ENCODE measurements around the gene CNTROB.
A peak's percentile ranks its signal among the peaks of the same experiment; 100 is the strongest.

CNTROB gene

DNA sequence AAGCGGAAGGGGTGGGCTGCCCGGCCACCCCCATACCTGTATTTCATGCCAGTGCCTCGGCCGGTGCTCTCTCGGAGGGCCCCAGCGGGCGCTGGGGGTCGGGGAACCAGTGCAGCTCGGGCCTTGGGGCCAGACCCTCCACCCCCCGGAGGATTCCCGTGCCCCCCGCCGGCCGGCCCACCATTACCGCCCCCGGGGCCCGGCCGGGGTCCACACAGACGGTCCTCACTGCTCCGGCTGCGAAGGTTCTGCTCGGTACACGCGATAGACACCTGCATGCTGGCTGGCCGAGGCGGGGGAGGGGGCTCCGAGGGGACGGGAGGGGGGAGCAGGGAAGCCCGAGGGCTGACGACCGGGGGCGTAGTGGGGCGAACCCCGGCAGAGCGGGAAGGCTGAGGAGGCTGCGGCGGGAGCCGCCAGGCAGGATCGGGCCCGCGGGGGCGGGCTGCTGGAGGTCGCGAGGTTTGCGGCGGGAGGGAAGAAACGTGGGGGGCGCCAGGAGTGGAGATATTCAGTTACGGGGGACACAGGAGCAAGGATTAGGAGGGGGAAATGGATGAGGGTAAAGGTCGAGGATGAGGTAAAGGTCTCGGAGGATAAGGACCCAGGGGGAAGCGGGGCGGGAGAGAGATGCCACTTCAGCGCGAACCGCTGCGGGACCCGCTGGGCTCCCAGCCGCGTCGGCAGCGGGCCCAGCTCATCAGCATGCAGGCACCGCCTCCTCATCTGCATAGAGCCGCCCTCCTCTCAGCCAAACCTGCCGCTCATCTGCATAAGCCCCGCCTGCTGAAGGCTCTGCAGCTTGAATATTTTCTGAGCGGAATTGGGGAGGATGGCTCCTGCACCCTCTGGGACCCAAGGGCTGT is 2.6 kb upstream of the CNTROB start, which contains the start of gene KCNAB3:
Gene KCNAB3, minus strand, starts transcription at position 699 of the 866 bp plus-strand sequence. Its CDS starts 421 bp downstream, at position 278.
- peak; percentile 86 for DNase-seq (ENCODE audit: low spot score)
- TF ChIP-seq, protein P1, sequence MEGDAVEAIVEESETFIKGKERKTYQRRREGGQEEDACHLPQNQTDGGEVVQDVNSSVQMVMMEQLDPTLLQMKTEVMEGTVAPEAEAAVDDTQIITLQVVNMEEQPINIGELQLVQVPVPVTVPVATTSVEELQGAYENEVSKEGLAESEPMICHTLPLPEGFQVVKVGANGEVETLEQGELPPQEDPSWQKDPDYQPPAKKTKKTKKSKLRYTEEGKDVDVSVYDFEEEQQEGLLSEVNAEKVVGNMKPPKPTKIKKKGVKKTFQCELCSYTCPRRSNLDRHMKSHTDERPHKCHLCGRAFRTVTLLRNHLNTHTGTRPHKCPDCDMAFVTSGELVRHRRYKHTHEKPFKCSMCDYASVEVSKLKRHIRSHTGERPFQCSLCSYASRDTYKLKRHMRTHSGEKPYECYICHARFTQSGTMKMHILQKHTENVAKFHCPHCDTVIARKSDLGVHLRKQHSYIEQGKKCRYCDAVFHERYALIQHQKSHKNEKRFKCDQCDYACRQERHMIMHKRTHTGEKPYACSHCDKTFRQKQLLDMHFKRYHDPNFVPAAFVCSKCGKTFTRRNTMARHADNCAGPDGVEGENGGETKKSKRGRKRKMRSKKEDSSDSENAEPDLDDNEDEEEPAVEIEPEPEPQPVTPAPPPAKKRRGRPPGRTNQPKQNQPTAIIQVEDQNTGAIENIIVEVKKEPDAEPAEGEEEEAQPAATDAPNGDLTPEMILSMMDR (conservative IDR thresholded peaks at IDR 0.05; ENCODE audit: low read depth), result no peak
- ChIA-PET POLR2A (ENCODE audit: low non-redundant PET) (interaction anchor here (0.6 kb wide), 1 partner anchor 14 kb away, joined by 5 read pairs; the partner anchor contains the start of gene RNF227), CTCF (interaction anchor here (0.7 kb wide), 2 partner anchors 60 to 112 kb away, joined by 3 read pairs; no protein-coding TSS in a partner anchor)
- peak within 1 kb of the TSS; percentile 80 for H3K27ac ChIP-seq

- ChIA-PET POLR2A (ENCODE audit: low non-redundant PET) (interaction anchor here (1.0 kb wide), 2 partner anchors 11 to 16 kb away, joined by 3 read pairs; no protein-coding TSS in a partner anchor), CTCF (interaction anchor here (0.7 to 1.6 kb wide), 4 partner anchors 14 to 716 kb away, joined by 3 to 5 read pairs (median 4); no protein-coding TSS in a partner anchor)
- DNase-seq (ENCODE audit: low spot score), result no peak
- H3K27ac ChIP-seq, result peak overlapping the region; percentile 80
- TF ChIP-seq, protein P1 (conservative IDR thresholded peaks at IDR 0.05; ENCODE audit: low read depth), result no peak
These were observed 970 bp upstream of the CNTROB start for GRCh38 chr17:7930841-7931631.

- CTCF ChIA-PET, result interaction anchor here (0.6 to 2.3 kb wide), 9 partner anchors 12 to 227 kb away, joined by 3 to 22 read pairs (median 4); partner anchors contain the start of genes EFNB3 and RNF227
- POLR2A ChIA-PET (ENCODE audit: low non-redundant PET), result interaction anchor here (0.5 to 1.5 kb wide), 5 partner anchors 12 to 72 kb away, joined by 3 to 4 read pairs (median 3); no protein-coding TSS in a partner anchor
- peak overlapping the region; percentile 80 for H3K27ac ChIP-seq
- TF ChIP-seq, protein P1 (conservative IDR thresholded peaks at IDR 0.05; ENCODE audit: low read depth), result no peak
- peak; percentile 44 for DNase-seq (ENCODE audit: low spot score)
These were observed 481 bp downstream of the CNTROB start for GRCh38 chr17:7932483-7932891.

DNA sequence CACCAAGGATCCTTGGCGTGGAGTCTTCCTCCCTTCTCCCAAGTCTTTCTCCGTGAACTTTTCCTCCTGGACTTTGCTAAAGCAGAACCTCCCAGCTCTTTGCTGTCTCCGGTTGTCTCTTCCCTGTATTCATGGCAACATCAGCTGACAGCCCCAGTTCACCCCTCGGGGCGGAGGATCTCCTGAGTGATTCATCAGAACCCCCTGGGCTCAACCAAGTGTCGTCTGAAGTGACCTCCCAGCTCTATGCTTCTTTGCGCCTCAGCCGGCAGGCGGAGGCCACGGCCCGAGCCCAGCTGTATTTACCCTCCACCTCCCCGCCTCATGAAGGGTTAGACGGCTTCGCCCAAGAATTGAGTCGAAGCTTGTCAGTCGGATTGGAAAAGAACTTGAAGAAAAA is 943 bp downstream of the CNTROB start:
- peak; percentile 55 for DNase-seq (ENCODE audit: low spot score)
- H3K27ac ChIP-seq, result peak overlapping the region; percentile 80
- TF ChIP-seq, protein P1 (conservative IDR thresholded peaks at IDR 0.05; ENCODE audit: low read depth), result no peak
- ChIA-PET POLR2A (ENCODE audit: low non-redundant PET) (interaction anchor here (0.6 to 1.5 kb wide), 3 partner anchors 11 to 72 kb away, joined by 3 to 4 read pairs (median 3); no protein-coding TSS in a partner anchor), CTCF (interaction anchor here (0.6 to 2.3 kb wide), 9 partner anchors 12 to 228 kb away, joined by 3 to 22 read pairs (median 4); partner anchors contain the start of genes EFNB3 and RNF227)

DNA sequence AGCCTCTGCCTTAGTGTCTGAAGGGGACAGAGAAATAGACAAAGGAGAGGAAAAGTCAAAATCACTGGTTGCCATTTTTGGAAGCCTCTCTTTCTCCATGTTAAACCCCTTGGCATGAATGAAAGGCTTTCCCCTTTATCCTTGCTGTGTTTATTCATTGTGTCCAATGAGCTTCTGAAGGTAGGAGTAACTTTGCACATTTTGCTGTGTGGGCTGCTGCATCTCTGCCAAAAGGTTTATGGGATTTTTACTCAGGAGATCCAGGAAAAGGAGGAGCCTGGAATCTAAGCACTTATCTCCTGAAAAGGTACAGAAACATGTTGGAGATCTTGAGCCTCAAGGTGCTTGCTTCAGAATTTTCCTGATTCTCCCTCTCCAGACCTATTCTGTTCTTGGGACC is 3.9 kb downstream of the CNTROB start:
- TF ChIP-seq, protein P1 (conservative IDR thresholded peaks at IDR 0.05; ENCODE audit: low read depth), result no peak
- POLR2A ChIA-PET (ENCODE audit: low non-redundant PET), result interaction anchor here (0.5 to 0.6 kb wide), 2 partner anchors 106 to 236 kb away, joined by 3 read pairs; no protein-coding TSS in a partner anchor

More for the DNA sequence above, 3.9 kb downstream of the CNTROB start:
- CTCF ChIA-PET, result interaction anchor here (0.8 kb wide), 2 partner anchors 12 to 53 kb away, joined by 3 to 5 read pairs; no protein-coding TSS in a partner anchor
- no peak for DNase-seq (ENCODE audit: low spot score)
- H3K27ac ChIP-seq, result no peak overlapping the region
